SK-N-SH (cell line): ENCODE results near the gene CCKAR. TPM values are rescaled to one million over a fixed set of nuclear protein-coding genes. Genes with fewer than 3 reads are reported as not detected.

ENCODE experiments used
- CTCF ChIA-PET: fragments of 300-600, 350-600 bp; formaldehyde crosslinking; extraction: SDS; loops from one replicate; lab custom pipeline; 2021; lab: Yijun Ruan, JAX
- POLR2A ChIA-PET: fragments of 350-600 bp; sonication (Branson Sonifier 250); formaldehyde crosslinking; extraction: SDS; loops from one replicate; lab custom pipeline; 2020; ENCODE audit warnings: antibody characterized with exemption, inconsistent platforms; lab: Yijun Ruan, JAX
- DNase-seq: peaks from one replicate; pipeline ENCODE4 v3.0.0; 2012
- H2AFZ ChIP-seq: fragments of 200-600 bp; sonication (generic); 2 replicates; pipeline ENCODE4 v1.8.1; 2016; ENCODE audit warnings: antibody characterized with exemption, mild to moderate bottlenecking, low read depth
- H3F3A ChIP-seq: fragments of 200-600 bp; sonication (generic); replicated peaks from 2 replicates; pipeline ENCODE3; 2016; ENCODE audit warnings: antibody characterized with exemption, mild to moderate bottlenecking; ENCODE audit not compliant: insufficient read depth
- H3K27ac ChIP-seq, 2 experiments: fragments of 200-500 bp in 1 of 2; fragments of 200-600 bp in 1 of 2; sonication (Bioruptor generic) in 1 of 2; sonication (generic), shearing (Covaris generic) in 1 of 2; 2 replicates each; pipeline versions ENCODE4 v1.5.1 to v1.6.1; 2014 to 2016; ENCODE audit warnings: low read depth in 2 of 2, inconsistent platforms in 1 of 2, low read length in 1 of 2, mild to moderate bottlenecking in 1 of 2, mixed read lengths in 1 of 2
- H3K27me3 ChIP-seq: fragments of 200-600 bp; sonication (generic), shearing (Covaris generic); 2 replicates; pipeline ENCODE4 v1.6.1; 2016; ENCODE audit warnings: mixed run types; ENCODE audit not compliant: insufficient read depth
- H3K36me3 ChIP-seq, 2 experiments: fragments of 200-500 bp in 1 of 2; fragments of 200-600 bp in 1 of 2; sonication (Bioruptor generic) in 1 of 2; sonication (generic) in 1 of 2; replicated peaks in 1 of 2; 2 replicates each; pipeline versions ENCODE3 to v1.5.1; 2014 to 2016; ENCODE audit warnings: low read length in 1 of 2, mild to moderate bottlenecking in 1 of 2; ENCODE audit not compliant: insufficient read depth in 2 of 2, control insufficient read depth in 1 of 2
- H3K4me1 ChIP-seq, 2 experiments: fragments of 200-500 bp in 1 of 2; fragments of 200-600 bp in 1 of 2; sonication (Bioruptor generic) in 1 of 2; sonication (generic), shearing (Covaris generic) in 1 of 2; 2 replicates each; pipeline versions ENCODE4 v1.5.1 to v1.6.1; 2014 to 2016; ENCODE audit warnings: low read depth in 1 of 2, low read length in 1 of 2, mixed run types in 1 of 2; ENCODE audit not compliant: insufficient read depth in 2 of 2, control insufficient read depth in 1 of 2
- H3K4me2 ChIP-seq: fragments of 200-600 bp; sonication (generic), shearing (Covaris generic); 2 replicates; pipeline ENCODE4 v1.6.1; 2017; ENCODE audit warnings: mixed run types
- H3K4me3 ChIP-seq, 2 experiments: fragments of 200-500 bp in 1 of 2; fragments of 200-600 bp in 1 of 2; sonication (Bioruptor generic) in 1 of 2; sonication (generic), shearing (Covaris generic) in 1 of 2; 2 replicates each; pipeline versions ENCODE4 v1.5.1 to v1.8.1; 2014 to 2016; ENCODE audit warnings: low read depth in 2 of 2, inconsistent platforms in 1 of 2, low read length in 1 of 2, mild to moderate bottlenecking in 1 of 2, mixed read lengths in 1 of 2, moderate library complexity in 1 of 2
- H3K79me2 ChIP-seq: fragments of 200-600 bp; sonication (generic); 2 replicates; pipeline ENCODE4 v1.8.1; 2017; ENCODE audit warnings: mild to moderate bottlenecking; ENCODE audit not compliant: insufficient read depth
- H3K9ac ChIP-seq: fragments of 200-600 bp; sonication (generic); 2 replicates; pipeline ENCODE4 v1.6.1; 2017; ENCODE audit warnings: mixed run types
- H3K9me2 ChIP-seq: fragments of 200-600 bp; sonication (generic); 2 replicates; pipeline ENCODE4 v1.6.1; 2017; ENCODE audit warnings: mixed run types
- H3K9me3 ChIP-seq: fragments of 200-600 bp; sonication (generic); 2 replicates; pipeline ENCODE4 v1.6.1; 2017; ENCODE audit warnings: mixed run types, mild to moderate bottlenecking, moderate library complexity
- H4K20me1 ChIP-seq: fragments of 200-600 bp; sonication (generic); 2 replicates; pipeline ENCODE4 v1.6.1; 2017; ENCODE audit warnings: mild to moderate bottlenecking, mixed run types; ENCODE audit not compliant: insufficient read depth
- EP300 ChIP-seq, 2 experiments: IDR thresholded peaks; 2 replicates each; pipeline versions ENCODE4 v1.4.0 to v1.6.1; 2012; ENCODE audit warnings: borderline replicate concordance in 1 of 2, low read depth in 1 of 2, low read length in 1 of 2
- FOSL2 ChIP-seq: IDR thresholded peaks from 2 replicates; pipeline ENCODE4 v1.4.0; 2012; ENCODE audit warnings: low read depth, mild to moderate bottlenecking, moderate library complexity, borderline replicate concordance
- FOXJ3 ChIP-seq: sonication (generic); formaldehyde crosslinking; IDR thresholded peaks from 2 replicates; pipeline ENCODE4 v1.5.1; 2020; ENCODE audit warnings: mild to moderate bottlenecking, missing genetic modification reagents
- FOXM1 ChIP-seq: IDR thresholded peaks from 2 replicates; pipeline ENCODE4 v1.4.0; 2012; ENCODE audit warnings: low read depth, mild to moderate bottlenecking
- JUND ChIP-seq: IDR thresholded peaks from 2 replicates; pipeline ENCODE4 v1.4.0; 2012
- NRF1 ChIP-seq: IDR thresholded peaks from 2 replicates; pipeline ENCODE4 v1.6.1; 2012; ENCODE audit warnings: low read depth, mild to moderate bottlenecking, low read length
- RAD21 ChIP-seq: IDR thresholded peaks from 2 replicates; pipeline ENCODE4 v1.6.1; 2012; ENCODE audit warnings: mild to moderate bottlenecking, low read length
- RCOR1 ChIP-seq: fragments of 150-350 bp; IDR thresholded peaks from 2 replicates; pipeline ENCODE4 v1.6.1; 2017; ENCODE audit warnings: antibody characterized with exemption, low read length
- RXRA ChIP-seq: IDR thresholded peaks from 2 replicates; pipeline ENCODE4 v1.4.0; 2012; ENCODE audit warnings: low read depth, mild to moderate bottlenecking, borderline replicate concordance
- SMC3 ChIP-seq: IDR thresholded peaks from 2 replicates; pipeline ENCODE4 v1.6.1; 2012; ENCODE audit warnings: low read depth, low read length, improper control_type of control experiment
- TAF1 ChIP-seq: IDR thresholded peaks from 2 replicates; pipeline ENCODE4 v1.6.1; 2012; ENCODE audit warnings: low read depth, mild to moderate bottlenecking, low read length, moderate library complexity, borderline replicate concordance
- TCF12 ChIP-seq: IDR thresholded peaks from 2 replicates; pipeline ENCODE4 v1.4.0; 2012
- YY1 ChIP-seq: IDR thresholded peaks from 2 replicates; pipeline ENCODE4 v1.4.0; 2012; ENCODE audit warnings: low read depth, mild to moderate bottlenecking
- WGBS: methylation state at CpG from one replicate; pipeline ENCODE4 v1.1.6; 2017; ENCODE audit warnings: low lambda C conversion rate; 5-methylcytosine and 5-hydroxymethylcytosine counted together
- polyA plus RNA-seq, 3 experiments: library from polyadenylated mRNA; depleted of rRNA; stranded (reverse); fragments of >200 nt; gene quantifications; 2 replicates each; pipeline ENCODE4 v1.2.3, GENCODE V29; 2012
- TF ChIP-seq, protein P1 (sequence below): IDR thresholded peaks from 2 replicates; pipeline ENCODE4 v1.4.0; 2012; ENCODE audit warnings: low read depth
- TF ChIP-seq, protein P2 (sequence below): IDR thresholded peaks from 2 replicates; pipeline ENCODE4 v1.6.1; 2012; ENCODE audit warnings: mild to moderate bottlenecking, low read depth, low read length, moderate library complexity
- TF ChIP-seq, protein P3 (sequence below): IDR thresholded peaks from 2 replicates; pipeline ENCODE4 v1.4.0; 2012; ENCODE audit warnings: low read depth, borderline replicate concordance

Gene CCKAR
- polyA plus RNA-seq, 1 of the 3 experiments (the other 2 are of a cell fraction): not detected

DNA sequence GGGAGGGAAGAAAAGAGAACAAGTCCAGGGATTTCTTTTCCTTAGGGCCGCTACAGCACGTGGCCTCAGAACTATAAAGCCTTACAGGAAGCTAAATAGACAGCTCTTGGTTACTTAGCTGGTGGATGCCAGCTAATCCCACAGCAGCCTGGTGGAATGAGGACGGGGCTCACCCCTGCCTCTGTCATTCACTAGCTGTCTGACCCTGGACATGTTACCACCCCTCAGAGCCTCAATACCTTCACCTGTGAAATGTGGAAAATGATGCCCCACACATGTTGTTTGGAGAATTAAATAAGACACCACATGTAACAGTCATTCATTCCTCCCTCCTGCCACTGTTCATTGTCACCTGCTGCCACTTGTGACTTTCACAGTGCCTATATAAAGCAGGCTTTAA, 15.7 kb downstream of the CCKAR start:
- H3K4me2 ChIP-seq: no peak overlapping the region
- no peaks in the 10 kb centered on the region for H3K27me3 ChIP-seq
- 74% methylated on average over 3 of the region's 3 CpGs for WGBS
- H4K20me1 ChIP-seq: no peaks in the 10 kb centered on the region
- H3K4me3 ChIP-seq: no peak overlapping the region
- no peak overlapping the region for H2AFZ ChIP-seq
- H3K4me1 ChIP-seq: no peaks in the 10 kb centered on the region
- no peak overlapping the region for H3K27ac ChIP-seq
- no peak for TF ChIP-seq YY1
- TF ChIP-seq, protein P1, sequence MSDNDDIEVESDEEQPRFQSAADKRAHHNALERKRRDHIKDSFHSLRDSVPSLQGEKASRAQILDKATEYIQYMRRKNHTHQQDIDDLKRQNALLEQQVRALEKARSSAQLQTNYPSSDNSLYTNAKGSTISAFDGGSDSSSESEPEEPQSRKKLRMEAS: no peak
- TF ChIP-seq, protein P2, sequence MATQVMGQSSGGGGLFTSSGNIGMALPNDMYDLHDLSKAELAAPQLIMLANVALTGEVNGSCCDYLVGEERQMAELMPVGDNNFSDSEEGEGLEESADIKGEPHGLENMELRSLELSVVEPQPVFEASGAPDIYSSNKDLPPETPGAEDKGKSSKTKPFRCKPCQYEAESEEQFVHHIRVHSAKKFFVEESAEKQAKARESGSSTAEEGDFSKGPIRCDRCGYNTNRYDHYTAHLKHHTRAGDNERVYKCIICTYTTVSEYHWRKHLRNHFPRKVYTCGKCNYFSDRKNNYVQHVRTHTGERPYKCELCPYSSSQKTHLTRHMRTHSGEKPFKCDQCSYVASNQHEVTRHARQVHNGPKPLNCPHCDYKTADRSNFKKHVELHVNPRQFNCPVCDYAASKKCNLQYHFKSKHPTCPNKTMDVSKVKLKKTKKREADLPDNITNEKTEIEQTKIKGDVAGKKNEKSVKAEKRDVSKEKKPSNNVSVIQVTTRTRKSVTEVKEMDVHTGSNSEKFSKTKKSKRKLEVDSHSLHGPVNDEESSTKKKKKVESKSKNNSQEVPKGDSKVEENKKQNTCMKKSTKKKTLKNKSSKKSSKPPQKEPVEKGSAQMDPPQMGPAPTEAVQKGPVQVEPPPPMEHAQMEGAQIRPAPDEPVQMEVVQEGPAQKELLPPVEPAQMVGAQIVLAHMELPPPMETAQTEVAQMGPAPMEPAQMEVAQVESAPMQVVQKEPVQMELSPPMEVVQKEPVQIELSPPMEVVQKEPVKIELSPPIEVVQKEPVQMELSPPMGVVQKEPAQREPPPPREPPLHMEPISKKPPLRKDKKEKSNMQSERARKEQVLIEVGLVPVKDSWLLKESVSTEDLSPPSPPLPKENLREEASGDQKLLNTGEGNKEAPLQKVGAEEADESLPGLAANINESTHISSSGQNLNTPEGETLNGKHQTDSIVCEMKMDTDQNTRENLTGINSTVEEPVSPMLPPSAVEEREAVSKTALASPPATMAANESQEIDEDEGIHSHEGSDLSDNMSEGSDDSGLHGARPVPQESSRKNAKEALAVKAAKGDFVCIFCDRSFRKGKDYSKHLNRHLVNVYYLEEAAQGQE: no peak
- no peak for TF ChIP-seq RCOR1
- no peak for TF ChIP-seq SMC3
- TF ChIP-seq, all 33 proteins: peak for 0
- CTCF ChIA-PET: interaction anchor here (0.6 to 1.5 kb wide), 2 partner anchors 12 to 1002 kb away, joined by 3 to 6 read pairs; no protein-coding TSS in a partner anchor
- no peaks in the 10 kb centered on the region for H3K9me2 ChIP-seq
- no peaks in the 10 kb centered on the region for H3K9me3 ChIP-seq
- no peaks in the 10 kb centered on the region for H3K79me2 ChIP-seq
- DNase-seq: no peak
- POLR2A ChIA-PET: no interaction called here
- no peaks in the 10 kb centered on the region for H3K36me3 ChIP-seq
- H3K9ac ChIP-seq: no peak overlapping the region
- H3F3A ChIP-seq: no peaks in the 10 kb centered on the region

DNA sequence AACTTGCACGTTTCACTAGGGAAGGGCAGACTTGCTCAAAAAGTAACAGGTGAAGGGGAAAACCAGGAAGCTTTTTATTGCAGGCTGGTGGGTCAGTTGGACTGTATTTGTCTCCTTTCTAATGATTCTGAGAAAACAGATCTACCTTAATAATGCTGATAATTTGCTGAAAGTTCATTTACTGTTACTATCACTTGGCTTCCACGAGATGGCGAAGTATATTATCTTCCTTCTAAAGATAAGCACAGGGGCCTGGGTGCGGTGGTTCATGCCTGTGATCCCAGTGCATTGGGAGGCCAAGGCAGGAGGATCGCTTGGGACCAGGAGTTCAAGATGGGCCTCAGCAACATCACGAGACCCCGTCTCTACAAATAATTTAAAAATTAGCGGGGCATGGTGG, 16.4 kb downstream of the CCKAR start:
- H3K4me3 ChIP-seq: no peak overlapping the region
- TF ChIP-seq EP300 (IDR thresholded peaks at IDR 0.05; ENCODE audit: borderline replicate concordance in 1 of 2, low read depth in 1 of 2, low read length in 1 of 2): no peak
- TF ChIP-seq RCOR1: no peak
- TF ChIP-seq NRF1: no peak
- TF ChIP-seq FOXM1: no peak
- no peak for TF ChIP-seq RXRA
- TF ChIP-seq RAD21: no peak
- TF ChIP-seq TCF12: no peak
- TF ChIP-seq JUND: no peak
- TF ChIP-seq, protein P3, sequence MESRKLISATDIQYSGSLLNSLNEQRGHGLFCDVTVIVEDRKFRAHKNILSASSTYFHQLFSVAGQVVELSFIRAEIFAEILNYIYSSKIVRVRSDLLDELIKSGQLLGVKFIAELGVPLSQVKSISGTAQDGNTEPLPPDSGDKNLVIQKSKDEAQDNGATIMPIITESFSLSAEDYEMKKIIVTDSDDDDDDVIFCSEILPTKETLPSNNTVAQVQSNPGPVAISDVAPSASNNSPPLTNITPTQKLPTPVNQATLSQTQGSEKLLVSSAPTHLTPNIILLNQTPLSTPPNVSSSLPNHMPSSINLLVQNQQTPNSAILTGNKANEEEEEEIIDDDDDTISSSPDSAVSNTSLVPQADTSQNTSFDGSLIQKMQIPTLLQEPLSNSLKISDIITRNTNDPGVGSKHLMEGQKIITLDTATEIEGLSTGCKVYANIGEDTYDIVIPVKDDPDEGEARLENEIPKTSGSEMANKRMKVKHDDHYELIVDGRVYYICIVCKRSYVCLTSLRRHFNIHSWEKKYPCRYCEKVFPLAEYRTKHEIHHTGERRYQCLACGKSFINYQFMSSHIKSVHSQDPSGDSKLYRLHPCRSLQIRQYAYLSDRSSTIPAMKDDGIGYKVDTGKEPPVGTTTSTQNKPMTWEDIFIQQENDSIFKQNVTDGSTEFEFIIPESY: no peak
- TF ChIP-seq TAF1: no peak
- TF ChIP-seq FOXJ3 (CRISPR knock-in tag): no peak
- no peak for TF ChIP-seq YY1
- no peak for TF ChIP-seq FOSL2
- TF ChIP-seq, protein P2: no peak
- TF ChIP-seq, all 33 proteins: peak for 0
- no peaks in the 10 kb centered on the region for H3K9me3 ChIP-seq
- DNase-seq: no peak
- CTCF ChIA-PET: interaction anchor here (1.5 kb wide), 1 partner anchor 11 kb away, joined by 6 read pairs; no protein-coding TSS in a partner anchor
- H2AFZ ChIP-seq: no peak overlapping the region
- H3F3A ChIP-seq: no peaks in the 10 kb centered on the region
- no peaks in the 10 kb centered on the region for H3K27me3 ChIP-seq
- H3K4me2 ChIP-seq: no peak overlapping the region
- no peaks in the 10 kb centered on the region for H3K79me2 ChIP-seq
- no peaks in the 10 kb centered on the region for H3K36me3 ChIP-seq
- no peaks in the 10 kb centered on the region for H4K20me1 ChIP-seq
- H3K27ac ChIP-seq: no peak overlapping the region
- POLR2A ChIA-PET: no interaction called here
- no peaks in the 10 kb centered on the region for H3K9me2 ChIP-seq
- WGBS: 79% methylated on average over 8 of the region's 8 CpGs
- H3K4me1 ChIP-seq: no peaks in the 10 kb centered on the region
- no peak overlapping the region for H3K9ac ChIP-seq
